GM18508 (cell line): ENCODE results near the gene NAGPA.
"Not testable (repeated sequence)": the region's sequence is repeated elsewhere in the genome, so short reads cannot be mapped to it uniquely, and the experiment has no call there.

Experiments
- ATAC-seq: cut with Tn5 transposase; IDR thresholded peaks from one replicate; pipeline ENCODE4 v1.9.1; 2021; ENCODE audit warnings: moderate number of reproducible peaks; ENCODE audit not compliant: insufficient read depth, unreplicated experiment

Gene NAGPA

DNA sequence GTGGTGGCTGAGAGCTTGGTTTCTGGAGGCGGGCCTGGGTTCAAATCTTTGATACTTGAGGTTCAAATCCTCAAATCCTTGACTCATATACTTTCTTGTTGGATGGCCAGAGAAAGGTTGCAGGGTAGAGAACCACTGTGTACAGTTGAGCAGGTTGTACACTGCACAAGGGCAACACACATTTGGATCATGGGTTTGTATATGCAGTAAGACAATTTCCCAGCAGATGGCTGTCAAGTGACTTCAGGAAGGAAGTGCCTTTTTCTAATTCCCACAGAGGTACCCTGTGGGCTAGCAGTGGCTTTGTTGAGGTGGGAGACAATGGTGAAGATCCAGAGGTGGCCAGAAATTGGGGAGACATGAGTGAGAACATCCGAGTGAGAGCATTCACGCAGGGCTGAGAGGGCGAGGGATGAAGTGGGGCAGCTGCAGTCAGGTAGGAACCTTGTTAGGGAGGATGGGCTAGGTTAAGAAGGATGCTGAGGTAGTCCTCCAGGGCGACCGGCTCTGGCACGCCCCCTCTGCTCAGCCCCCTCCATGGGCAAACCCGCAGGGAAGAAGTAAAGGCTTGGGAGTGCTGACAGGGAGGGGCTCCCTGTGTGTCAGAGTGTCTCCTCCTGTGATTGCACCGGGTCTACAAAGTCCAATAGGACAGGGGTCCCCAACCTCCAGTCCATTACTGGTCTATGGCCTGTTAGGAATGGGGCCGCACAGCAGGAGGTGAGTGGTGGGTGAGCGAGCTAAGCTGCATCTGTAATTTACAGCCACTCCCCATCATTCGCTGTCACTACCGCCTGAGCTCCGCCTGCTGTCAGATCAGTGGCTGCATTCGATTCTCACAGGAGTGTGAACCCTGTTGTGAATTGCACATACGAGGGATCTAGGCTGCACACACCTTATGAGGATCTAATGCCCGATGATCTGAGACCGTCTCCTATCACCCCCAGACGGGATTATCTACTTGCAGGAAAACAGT lies 29.3 kb upstream of the NAGPA start:
- no peak for ATAC-seq

DNA sequence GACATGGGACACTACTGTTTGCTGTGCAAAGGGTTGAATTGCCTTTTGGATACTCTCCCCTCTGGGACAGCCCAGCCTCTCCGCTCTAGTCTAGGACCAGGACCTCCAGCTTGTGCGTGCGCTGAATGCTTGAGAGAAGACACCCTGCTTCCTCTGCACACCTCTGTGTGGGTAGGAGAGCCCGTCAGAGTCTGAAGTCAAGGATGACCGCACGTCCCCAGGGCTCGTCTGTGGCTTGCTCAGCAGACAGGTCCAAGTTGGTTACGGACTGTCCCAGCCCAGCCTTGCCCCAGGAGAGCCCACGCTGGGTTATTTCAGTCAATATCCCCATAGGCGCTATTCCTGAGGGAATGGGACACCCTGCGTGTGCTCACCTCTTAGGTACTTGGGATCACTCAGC lies 28.3 kb upstream of the NAGPA start:
- ATAC-seq: no peak

DNA sequence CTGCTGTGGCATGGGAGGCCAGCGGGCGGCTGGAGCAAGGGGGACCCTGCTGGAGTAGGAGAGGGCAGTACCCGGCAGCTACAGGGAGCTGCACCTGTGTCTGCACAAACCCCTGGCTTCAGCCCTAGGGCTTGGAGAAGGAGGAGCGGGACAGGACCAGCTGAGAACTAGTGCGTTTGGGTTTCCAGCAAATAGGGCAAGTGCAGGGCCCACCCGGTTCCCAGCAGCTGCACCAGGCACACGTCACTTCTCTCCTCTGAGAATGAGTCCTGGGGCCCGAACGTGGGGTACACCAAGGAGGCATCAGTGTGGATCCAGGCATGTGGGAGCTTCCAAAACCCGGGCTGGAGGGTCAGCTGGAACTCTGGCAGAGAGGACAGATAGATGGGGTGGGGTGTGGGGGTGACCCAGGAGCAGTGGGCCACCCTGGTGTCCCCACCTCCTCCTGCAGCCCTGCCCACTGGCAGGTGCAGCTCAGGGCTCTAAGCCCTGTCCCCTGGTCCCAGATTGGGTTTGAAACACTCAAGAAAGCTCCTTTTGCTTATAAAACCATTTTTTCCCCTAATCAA lies 26.4 kb upstream of the NAGPA start:
- no peak for ATAC-seq

DNA sequence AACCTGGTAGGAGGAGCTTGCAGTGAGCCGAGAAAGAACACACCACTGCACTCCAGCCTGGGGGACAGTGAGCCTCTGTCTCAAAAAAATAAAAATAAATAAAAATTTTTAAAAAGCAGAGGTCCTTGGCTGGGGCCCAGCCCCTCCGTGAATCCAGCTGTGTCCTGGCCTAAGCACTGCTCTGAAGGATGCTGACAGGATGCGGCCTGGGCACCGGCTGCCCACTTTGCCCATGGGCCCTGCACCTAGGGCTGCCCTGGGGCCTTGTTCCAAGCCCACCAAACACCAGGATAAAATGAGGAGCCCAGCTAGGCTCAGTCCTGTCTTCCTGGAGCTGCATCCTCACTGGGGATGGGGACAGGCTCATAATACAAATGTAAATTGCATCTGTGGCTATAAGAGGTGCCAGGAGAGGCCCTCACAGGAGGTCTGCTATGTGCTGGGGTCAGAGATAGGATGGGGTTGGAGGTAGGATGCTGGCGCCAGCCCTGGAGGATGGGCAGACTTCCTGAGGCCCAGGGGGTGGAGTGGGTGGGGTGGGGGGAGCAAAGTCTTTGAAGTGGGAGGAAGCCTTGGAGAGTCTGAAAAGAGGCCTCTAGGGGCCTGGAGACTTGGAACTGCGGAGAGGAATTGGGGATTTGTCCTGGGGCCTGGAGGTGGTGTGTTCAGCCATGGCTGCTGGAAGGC lies 25.8 kb upstream of the NAGPA start:
- no peak for ATAC-seq

- ATAC-seq: no peak
Observed at GRCh38 chr16:5058476-5058875, 24.7 kb upstream of the NAGPA start.

- ATAC-seq: no peak
Observed at GRCh38 chr16:5056352-5056751, 22.6 kb upstream of the NAGPA start.

DNA sequence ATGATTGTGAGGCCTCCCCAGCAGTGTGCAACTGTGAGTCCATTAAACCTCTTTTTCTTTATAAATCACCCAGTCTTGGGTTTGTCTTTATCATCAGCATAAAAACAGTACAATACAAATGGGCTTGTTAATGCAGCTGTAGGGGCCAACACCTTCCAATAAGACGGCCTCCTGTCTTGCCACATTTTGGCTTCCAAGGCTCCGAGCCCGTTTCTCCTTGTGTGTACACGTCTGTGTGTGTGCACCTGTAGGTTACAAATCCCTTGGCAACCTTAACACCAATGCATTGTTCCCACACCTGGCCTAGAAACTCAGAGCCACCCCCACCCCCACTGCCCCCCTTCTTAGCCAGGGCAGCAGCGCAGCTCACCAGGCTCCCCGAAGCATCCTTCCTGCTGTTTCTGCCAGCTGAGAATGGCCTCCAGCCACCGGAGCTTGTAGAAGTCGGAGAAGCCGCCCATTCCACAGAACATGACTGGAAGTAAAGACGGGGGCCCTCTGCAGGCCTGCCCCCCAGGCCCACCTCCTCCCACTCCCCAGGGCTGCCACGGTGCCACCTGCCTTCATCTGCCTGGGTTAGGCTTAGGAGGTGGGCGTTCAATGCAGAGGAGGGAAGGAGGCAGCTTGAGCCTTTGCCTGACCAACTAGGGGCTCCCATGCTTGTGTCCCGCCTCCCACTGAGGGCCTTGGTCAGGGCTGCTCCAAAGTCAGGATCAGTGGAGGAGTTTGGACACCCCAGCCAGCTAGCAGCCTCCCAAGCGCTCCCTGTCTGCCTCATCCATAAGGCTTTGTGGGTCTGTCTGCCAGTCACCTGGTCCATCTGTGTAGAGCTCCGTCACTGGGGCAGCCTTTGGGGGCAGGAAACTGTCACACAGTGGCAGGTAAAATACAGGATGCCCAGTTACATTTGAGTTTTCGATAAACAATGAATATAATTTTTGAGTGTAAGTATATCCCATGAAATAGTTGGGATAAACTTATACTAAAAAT lies 21.4 kb upstream of the NAGPA start:
- no peak for ATAC-seq

- no peak for ATAC-seq
Observed at GRCh38 chr16:5046914-5047313, 13.2 kb upstream of the NAGPA start.

GRCh38 chr16:5045499-5046115 lies 11.9 kb upstream of the NAGPA start:
- ATAC-seq: no peak

DNA sequence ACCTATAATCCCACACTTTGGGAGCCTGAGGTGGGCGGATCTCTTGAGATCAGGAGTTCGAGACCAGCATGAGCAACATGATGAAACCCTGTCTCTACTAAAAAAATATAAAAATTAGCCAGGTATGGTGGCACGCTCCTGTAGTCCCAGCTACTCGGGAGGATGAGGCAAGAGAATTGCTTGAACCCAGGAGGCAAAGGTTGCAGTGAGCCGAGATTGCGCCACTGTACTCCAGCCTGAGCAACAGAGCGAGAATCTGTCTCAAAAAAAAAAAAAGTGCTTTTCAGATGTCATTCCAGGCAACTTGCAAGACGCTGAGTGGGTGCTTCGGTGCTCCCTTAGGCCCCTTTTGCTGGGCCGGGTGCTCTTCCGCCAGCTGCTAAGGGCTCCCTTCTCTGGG lies 10.8 kb upstream of the NAGPA start:
- ATAC-seq: not testable (repeated sequence)

DNA sequence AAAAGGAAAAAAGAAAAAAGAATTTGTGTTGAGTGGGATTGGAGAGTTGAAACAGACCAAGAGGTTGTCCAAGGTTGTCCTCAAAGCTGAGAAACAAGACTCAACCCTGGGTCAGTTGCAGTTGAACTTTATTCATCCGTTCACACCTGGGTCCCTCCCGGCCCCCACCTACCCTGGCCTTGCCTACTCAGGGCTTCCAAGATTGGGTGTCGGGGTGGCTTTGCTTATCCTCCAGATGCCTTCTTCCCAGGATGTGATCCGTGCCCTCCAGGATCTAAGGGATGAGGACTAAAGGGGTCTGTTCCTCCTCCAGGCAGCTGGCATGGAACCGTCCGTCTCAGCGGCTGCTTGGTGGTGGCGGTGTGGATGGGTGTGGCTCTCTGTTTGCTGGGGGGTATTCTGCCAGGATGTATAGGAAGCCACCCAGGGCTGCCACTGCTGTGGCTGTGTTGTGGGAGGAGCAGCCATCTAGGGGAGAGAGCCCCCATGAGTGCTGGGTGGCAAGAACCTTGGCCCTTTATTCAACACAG lies 10.3 kb upstream of the NAGPA start:
- ATAC-seq: no peak

DNA sequence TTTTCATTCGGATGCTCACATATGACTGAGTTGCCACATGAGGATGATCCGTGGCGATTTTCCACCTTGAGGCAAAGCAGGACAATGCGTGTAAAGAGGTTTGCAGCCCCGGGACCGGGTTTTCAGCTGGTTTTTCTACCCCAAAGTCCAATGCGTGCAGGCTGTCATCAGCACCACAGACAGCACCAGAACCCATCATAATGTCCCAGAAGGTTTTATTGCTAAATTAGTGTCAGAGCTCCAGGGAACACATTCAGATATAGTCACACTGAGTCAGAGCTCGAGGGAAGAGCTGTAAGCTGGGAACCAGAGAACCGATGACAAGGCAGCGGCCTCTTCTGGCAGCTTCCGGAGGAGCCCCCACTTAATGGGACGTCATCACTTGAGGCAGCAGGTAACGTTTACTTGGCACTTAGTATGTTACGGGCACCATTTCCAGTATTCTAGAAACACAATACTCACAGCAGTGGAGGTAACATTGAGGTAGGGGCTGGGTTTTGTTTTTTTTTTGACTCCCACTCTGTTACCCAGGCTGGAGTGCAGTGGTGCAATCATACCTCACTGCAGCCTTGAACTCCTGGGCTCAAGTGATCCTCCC lies 8.9 kb upstream of the NAGPA start:
- ATAC-seq: no peak

- ATAC-seq: no peak
Observed at GRCh38 chr16:5041600-5042133, 7.9 kb upstream of the NAGPA start.

DNA sequence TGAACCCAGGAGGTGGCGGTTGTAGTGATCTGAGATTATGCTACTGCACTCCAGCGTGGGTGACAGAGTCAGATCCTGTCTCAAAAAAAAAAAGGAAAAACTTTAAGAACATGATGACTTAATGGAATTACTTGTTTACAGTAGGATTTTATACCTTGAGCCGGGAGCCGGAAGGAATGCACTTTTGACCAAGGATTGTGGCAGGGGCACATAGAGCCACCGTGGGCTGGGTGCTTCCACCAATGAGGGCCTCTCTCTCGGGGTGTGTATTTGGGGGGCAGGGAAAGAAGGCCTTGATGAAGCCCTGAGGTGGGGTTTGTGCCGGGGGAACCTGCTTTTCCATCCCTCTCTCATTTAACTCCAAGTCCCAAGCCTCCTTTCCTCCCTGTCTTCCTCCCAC lies 6.7 kb upstream of the NAGPA start:
- ATAC-seq: no peak

DNA sequence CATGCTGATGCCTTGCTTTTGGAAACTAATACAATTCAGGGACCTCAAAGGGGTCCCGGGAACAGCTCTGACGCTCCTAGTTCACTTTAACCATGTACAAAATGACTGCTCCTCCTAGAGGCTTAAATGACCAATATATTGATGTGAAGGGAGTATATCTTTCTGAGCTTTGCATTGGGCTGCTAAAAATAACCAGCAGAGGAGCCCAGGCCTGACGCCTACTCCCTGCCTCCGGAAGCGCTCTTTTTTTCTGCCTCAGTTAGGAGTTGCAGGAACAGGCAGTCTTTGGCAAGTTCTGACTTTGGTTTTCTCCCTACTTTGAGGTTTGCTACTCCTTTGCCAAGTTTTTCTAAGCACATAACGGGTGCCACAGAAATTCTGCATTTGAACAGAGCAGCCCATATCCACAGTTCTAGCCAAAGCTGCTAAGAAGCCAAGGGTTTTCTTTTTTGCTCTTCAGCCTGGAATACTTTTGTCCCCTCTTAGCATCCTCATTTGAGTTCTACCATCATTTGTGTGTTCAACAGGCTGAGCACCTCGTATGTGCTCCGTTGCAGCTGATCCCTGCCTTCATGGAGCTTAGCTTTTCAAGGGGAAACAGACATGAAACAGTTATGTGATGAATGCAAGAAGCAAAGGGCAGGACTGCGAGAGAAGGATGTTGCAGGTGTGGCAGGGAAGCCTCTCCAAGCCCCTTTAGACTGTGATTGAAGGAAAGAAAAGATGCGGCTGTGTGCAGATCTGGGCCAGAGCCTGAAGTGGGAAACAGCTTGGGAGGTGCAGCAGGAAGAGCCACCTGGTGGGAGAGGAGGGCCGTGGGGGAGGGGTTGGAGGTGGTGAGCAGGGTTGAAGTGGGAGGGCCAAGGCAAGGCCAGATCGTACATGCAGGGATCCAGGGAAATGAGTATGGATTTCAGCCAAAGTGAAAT lies 2.8 kb upstream of the NAGPA start:
- ATAC-seq: no peak

DNA sequence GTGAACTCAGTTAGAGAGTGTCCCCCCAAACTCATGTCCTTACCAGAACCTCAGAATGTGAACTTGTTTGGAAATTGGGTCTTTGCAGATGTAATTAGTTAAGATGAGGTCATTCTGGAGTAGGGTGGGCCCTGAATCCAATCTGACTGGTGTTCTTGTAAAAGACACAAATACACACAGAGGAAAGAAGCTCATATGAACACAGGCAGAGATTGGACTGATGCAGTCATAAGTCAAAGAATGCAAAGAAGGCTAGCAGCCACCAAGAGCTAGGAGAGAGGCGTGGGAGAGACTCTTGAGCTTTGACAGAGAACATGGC lies 2.1 kb upstream of the NAGPA start:
- ATAC-seq: no peak

- ATAC-seq: no peak
Observed at GRCh38 chr16:5034167-5034523, 410 bp upstream of the NAGPA start.

DNA sequence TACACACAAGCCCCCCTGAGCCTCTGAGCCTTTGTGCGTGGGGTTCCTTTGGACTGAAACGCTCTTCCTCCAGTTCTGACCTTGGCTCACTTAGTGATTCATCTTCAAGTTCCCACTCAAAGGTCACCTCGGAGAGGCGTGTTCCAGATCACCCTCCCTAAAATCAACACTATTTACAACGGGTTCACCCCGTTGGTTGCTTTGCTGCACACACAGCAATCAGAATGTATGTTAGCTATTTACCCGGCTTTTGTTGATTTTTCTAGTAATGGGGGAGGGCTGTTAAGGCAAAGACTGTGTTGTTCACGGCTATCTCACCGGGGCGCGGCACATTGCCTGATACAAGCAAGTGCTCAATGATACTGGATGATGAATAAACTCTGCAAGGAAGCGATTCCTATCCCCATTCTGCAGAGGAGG lies 977 bp downstream of the NAGPA start:
- ATAC-seq: no peak
